CD14-positive monocyte (primary cell): ENCODE results near the gene PIEZO1. TPM values are rescaled to one million over a fixed set of nuclear protein-coding genes. Genes with fewer than 3 reads are reported as not detected.

Source experiments
- DNase-seq, 3 donors: peaks; one replicate each; pipeline ENCODE4 v3.0.0-alpha.2; 2011 to 2022
- H2AFZ ChIP-seq: 2 replicates; pipeline ENCODE4 v1.6.0; 2012; ENCODE audit warnings: mild to moderate bottlenecking, low read depth, low read length, inconsistent platforms; ENCODE audit not compliant: insufficient read depth, poor library complexity, severe bottlenecking
- H3K27ac ChIP-seq, 2 donors: 1 replicate in 1 of 2; 2 replicates in 1 of 2; pipeline ENCODE4 v1.5.1; 2012 to 2013; ENCODE audit warnings: low read length in 2 of 2, control low read depth in 1 of 2, inconsistent platforms in 1 of 2, low read depth in 1 of 2, mild to moderate bottlenecking in 1 of 2
- H3K27me3 ChIP-seq, 2 donors: one replicate each; pipeline versions ENCODE4 v1.6.0 to v1.6.1; 2011 to 2013; ENCODE audit warnings: low read length in 2 of 2; ENCODE audit not compliant: control insufficient read depth in 2 of 2, insufficient read depth in 2 of 2
- H3K36me3 ChIP-seq, 2 donors: replicated peaks in 1 of 2; 1 replicate in 1 of 2; 2 replicates in 1 of 2; pipeline versions ENCODE4 v1.5.1 to v1.6.1; 2012 to 2013; ENCODE audit warnings: low read length in 2 of 2, control low read depth in 1 of 2, inconsistent platforms in 1 of 2, mild to moderate bottlenecking in 1 of 2; ENCODE audit not compliant: insufficient read depth in 2 of 2, control insufficient read depth in 1 of 2
- H3K4me1 ChIP-seq, 2 donors: 1 replicate in 1 of 2; 2 replicates in 1 of 2; pipeline versions ENCODE4 v1.5.1 to v1.6.1; 2012 to 2013; ENCODE audit warnings: low read length in 2 of 2, control low read depth in 1 of 2, inconsistent platforms in 1 of 2, mild to moderate bottlenecking in 1 of 2, moderate library complexity in 1 of 2; ENCODE audit not compliant: insufficient read depth in 2 of 2, control insufficient read depth in 1 of 2
- H3K4me2 ChIP-seq: replicated peaks from 2 replicates; pipeline ENCODE3; 2012; ENCODE audit warnings: low read length, moderate library complexity, mild to moderate bottlenecking; ENCODE audit not compliant: poor library complexity, severe bottlenecking; ENCODE audit errors: extremely low read depth
- H3K4me3 ChIP-seq, 3 experiments: fragments of 200-600 bp in 1 of 3; sonication (generic) in 1 of 3; replicated peaks in 1 of 3; 1 replicate in 2 of 3; 2 replicates in 1 of 3; pipeline ENCODE4 v1.5.1; 2011 to 2013; ENCODE audit warnings: low read length in 3 of 3, mild to moderate bottlenecking in 3 of 3, control low read depth in 2 of 3, low read depth in 2 of 3, inconsistent platforms in 1 of 3, moderate library complexity in 1 of 3
- H3K79me2 ChIP-seq: 2 replicates; pipeline ENCODE4 v1.6.0; 2012; ENCODE audit warnings: mild to moderate bottlenecking, control low read depth, inconsistent platforms, low read length, moderate library complexity; ENCODE audit not compliant: insufficient read depth
- H3K9ac ChIP-seq: 2 replicates; pipeline ENCODE4 v1.6.0; 2017; ENCODE audit warnings: low read length, mild to moderate bottlenecking; ENCODE audit not compliant: insufficient read depth, poor library complexity, severe bottlenecking
- H3K9me3 ChIP-seq, 2 donors: replicated peaks in 1 of 2; 1 replicate in 1 of 2; 2 replicates in 1 of 2; pipeline versions ENCODE4 v1.5.1 to v1.6.1; 2012 to 2013; ENCODE audit warnings: low read length in 2 of 2, control low read depth in 1 of 2; ENCODE audit not compliant: control insufficient read depth in 1 of 2, insufficient read depth in 1 of 2
- H4K20me1 ChIP-seq: 2 replicates; pipeline ENCODE4 v1.6.0; 2012; ENCODE audit warnings: mild to moderate bottlenecking, low read length, control low read depth, moderate library complexity; ENCODE audit not compliant: insufficient read depth
- H3K27ac Mint-ChIP-seq, 7 donors: one replicate each; pipeline ENCODE4 v1.8.0; 2020; ENCODE audit warnings: mild to moderate bottlenecking in 7 of 7, mixed read lengths in 7 of 7, moderate library complexity in 6 of 7, inconsistent platforms in 2 of 7
- H3K27me3 Mint-ChIP-seq, 3 donors: one replicate each; pipeline ENCODE4 v1.8.0; 2021 to 2022; ENCODE audit warnings: low read depth in 3 of 3, mild to moderate bottlenecking in 3 of 3, mixed read lengths in 3 of 3, moderate library complexity in 3 of 3, inconsistent platforms in 1 of 3
- H3K36me3 Mint-ChIP-seq, 2 donors: one replicate each; pipeline ENCODE4 v1.8.0; 2020; ENCODE audit warnings: mixed read lengths in 2 of 2, inconsistent platforms in 1 of 2, mild to moderate bottlenecking in 1 of 2
- H3K4me1 Mint-ChIP-seq: one replicate; pipeline ENCODE4 v1.8.0; 2020; ENCODE audit warnings: mild to moderate bottlenecking, mixed read lengths
- H3K4me3 Mint-ChIP-seq, 2 donors: one replicate each; pipeline ENCODE4 v1.8.0; 2020; ENCODE audit warnings: mild to moderate bottlenecking in 2 of 2, mixed read lengths in 2 of 2, moderate library complexity in 1 of 2
- H3K9me3 Mint-ChIP-seq, 7 donors: one replicate each; pipeline ENCODE4 v1.8.0; 2020 to 2022; ENCODE audit warnings: mixed read lengths in 7 of 7, mild to moderate bottlenecking in 6 of 7, moderate library complexity in 6 of 7, inconsistent platforms in 2 of 7
- WGBS: methylation state at CpG from one replicate; pipeline ENCODE4 v1.1.5; 2013; ENCODE audit warnings: missing lambda C conversion rate; ENCODE audit not compliant: insufficient coverage; 5-methylcytosine and 5-hydroxymethylcytosine counted together
- intact Hi-C, 2 donors: fragments of 100-400 bp; cut with micrococcal nuclease; formaldehyde crosslinking; loops; one replicate each; pipeline versions ENCODE4 v1.15.0 to v1.15.1; 2023
- polyA plus RNA-seq, 3 donors: library from polyadenylated mRNA; depleted of rRNA in 1 of 3; unstranded in 2 of 3; stranded (reverse) in 1 of 3; fragments of 300-500 nt in 2 of 3; fragments of >200 nt in 1 of 3; fragmentation: Illumina TruSeq in 2 of 3; gene quantifications; 1 replicate in 2 of 3; 2 replicates in 1 of 3; pipeline ENCODE4 v1.2.3, GENCODE V29; 2012 to 2021
- TF ChIP-seq, protein P1 (sequence below): fragments of 200-600 bp; IDR thresholded peaks from one replicate; pipeline ENCODE4 v1.8.0; 2022; ENCODE audit warnings: antibody characterized with exemption, mild to moderate bottlenecking

Gene PIEZO1
- polyA plus RNA-seq, 3 donors, result 10.2 to 405 (median 15.0) TPM

DNA sequence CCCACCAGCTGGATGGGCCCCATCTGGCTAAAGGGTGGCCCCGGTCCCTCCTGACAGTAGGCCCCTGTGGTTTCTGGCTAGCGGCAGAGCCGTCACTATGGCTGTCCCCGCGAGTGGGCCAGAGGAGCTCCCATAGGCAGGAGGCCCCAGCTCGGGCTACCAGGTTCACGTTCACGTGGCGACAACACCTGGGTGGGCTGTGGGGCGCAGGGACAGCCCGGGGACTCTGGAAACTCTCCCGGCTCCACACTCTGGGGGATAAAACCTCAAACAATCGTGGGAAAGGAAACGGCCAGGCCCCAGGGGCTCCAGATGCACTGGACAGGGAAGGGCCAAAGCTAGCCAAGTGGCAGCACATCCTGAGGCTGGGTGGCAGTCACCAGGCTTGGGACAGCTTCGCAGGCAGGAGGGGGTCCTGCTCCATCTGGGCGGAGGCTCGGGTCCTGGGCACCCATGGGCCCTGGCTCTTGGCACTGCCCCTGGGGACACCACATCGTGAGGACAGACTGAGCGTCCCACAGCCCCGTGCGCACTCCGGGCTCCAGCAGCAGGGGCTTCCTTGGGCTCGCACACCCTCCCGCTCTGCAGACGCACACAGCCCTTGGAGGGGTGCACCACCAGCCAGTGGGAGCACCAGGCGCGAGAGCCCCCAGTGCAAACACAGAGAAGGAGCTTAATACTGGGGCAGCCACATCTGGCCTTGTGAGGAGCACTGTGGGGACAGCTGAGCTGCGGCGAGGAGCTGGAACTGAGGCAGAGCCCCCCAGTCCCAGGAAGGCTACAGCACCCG lies 83.2 kb downstream of the PIEZO1 start:
- DNase-seq, result no peak
- H4K20me1 ChIP-seq, result peaks cover 52% of the 10 kb centered on the region
- peaks cover 57% of the 10 kb centered on the region for H3K4me1 Mint-ChIP-seq
- no peak overlapping the region for H2AFZ ChIP-seq
- H3K9ac ChIP-seq, result peak overlapping the region; percentile 79
- peaks cover 65 to 71% of the 10 kb centered on the region in 2 donors for H3K4me1 ChIP-seq
- peaks cover 0 to 4% (median 2%) of the 10 kb centered on the region in 3 donors for H3K27me3 Mint-ChIP-seq
- peak overlapping the region; percentile 83 for H3K4me2 ChIP-seq
- H3K27me3 ChIP-seq, result no peaks in the 10 kb centered on the region
- peak overlapping the region; percentile 84 to 88 for H3K27ac ChIP-seq
- H3K4me3 ChIP-seq, result peak overlapping the region; percentile 2 to 96 (median 93)
- no peaks in the 10 kb centered on the region for H3K9me3 ChIP-seq
- TF ChIP-seq, protein P1, sequence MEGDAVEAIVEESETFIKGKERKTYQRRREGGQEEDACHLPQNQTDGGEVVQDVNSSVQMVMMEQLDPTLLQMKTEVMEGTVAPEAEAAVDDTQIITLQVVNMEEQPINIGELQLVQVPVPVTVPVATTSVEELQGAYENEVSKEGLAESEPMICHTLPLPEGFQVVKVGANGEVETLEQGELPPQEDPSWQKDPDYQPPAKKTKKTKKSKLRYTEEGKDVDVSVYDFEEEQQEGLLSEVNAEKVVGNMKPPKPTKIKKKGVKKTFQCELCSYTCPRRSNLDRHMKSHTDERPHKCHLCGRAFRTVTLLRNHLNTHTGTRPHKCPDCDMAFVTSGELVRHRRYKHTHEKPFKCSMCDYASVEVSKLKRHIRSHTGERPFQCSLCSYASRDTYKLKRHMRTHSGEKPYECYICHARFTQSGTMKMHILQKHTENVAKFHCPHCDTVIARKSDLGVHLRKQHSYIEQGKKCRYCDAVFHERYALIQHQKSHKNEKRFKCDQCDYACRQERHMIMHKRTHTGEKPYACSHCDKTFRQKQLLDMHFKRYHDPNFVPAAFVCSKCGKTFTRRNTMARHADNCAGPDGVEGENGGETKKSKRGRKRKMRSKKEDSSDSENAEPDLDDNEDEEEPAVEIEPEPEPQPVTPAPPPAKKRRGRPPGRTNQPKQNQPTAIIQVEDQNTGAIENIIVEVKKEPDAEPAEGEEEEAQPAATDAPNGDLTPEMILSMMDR, result no peak
- H3K36me3 ChIP-seq, result peaks cover 38% of the 10 kb centered on the region in 2 donors
- WGBS, result 34% methylated on average over 27 of the region's 30 CpGs
- peak overlapping the region; percentile 91 to 99 (median 98) for H3K27ac Mint-ChIP-seq
- peaks cover 92% of the 10 kb centered on the region for H3K79me2 ChIP-seq
- peaks cover 38 to 55% of the 10 kb centered on the region in 2 donors for H3K36me3 Mint-ChIP-seq
- H3K9me3 Mint-ChIP-seq, result no peaks in the 10 kb centered on the region
- H3K4me3 Mint-ChIP-seq, result peak overlapping the region; percentile 99
- intact Hi-C loops, result loop anchor here (1.0 to 10.0 kb wide), 5 partner anchors 15 to 747 kb away; partner anchors contain the start of genes MVD (in 2 of the 2), BANP (in 1 of the 2) and SNAI3 (in 1 of the 2)

DNA sequence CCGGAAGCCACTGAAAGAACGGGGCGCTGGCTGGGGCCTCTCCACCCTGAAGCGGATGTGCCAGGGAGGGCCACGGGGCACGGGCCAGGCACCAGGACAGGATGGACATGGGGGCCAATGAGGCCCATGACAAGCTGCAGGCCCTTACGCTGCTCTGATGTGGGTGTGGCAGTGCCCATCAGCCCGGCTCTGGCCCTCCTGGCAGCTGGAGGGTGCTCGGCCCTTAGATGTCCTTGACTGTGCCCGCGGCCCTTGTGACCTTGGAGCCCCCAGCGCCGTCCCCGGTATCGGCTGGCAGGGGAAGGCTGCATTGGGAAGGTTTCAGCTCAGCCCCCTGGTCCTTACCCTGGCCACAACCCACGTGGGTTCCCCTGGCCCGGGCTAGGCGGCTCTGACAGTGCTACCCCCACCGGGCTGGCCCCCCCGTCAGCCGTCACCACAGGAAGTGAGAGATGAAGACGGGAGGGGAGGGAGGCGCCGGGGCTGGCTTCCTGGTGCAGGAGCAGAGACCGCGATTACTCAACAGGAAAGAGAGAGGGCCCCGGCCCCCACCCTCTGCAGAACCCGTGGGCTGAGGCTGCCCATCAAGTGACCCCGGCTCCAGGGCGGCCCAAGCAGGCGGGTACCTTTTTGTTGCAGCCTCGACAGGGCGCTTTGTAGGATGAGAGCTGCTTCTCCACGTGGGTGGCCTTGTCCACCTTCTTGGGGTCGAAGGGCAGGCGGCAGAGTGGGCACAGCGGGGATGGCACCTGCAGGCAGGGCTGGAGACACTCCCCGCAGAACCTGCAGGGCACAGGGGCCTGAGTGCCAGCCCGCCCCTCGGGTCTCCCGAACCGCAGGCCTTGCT lies 84.2 kb downstream of the PIEZO1 start:
- Mint-ChIP-seq H3K9me3 (no peaks in the 10 kb centered on the region), H3K27ac (peak overlapping the region; percentile 91 to 99 (median 98)), H3K36me3 (peaks cover 46 to 64% of the 10 kb centered on the region in 2 donors), H3K4me3 (peak overlapping the region; percentile 65 to 99), H3K27me3 (peaks cover 0 to 4% (median 2%) of the 10 kb centered on the region in 3 donors), H3K4me1 (peaks cover 57% of the 10 kb centered on the region)
- Histone ChIP-seq H3K27ac (peak overlapping the region; percentile 84 to 88), H3K79me2 (peaks cover 84% of the 10 kb centered on the region), H3K9me3 (no peaks in the 10 kb centered on the region), H3K4me3 (peak overlapping the region; percentile 2 to 96 (median 93)), H3K36me3 (peaks cover 47% of the 10 kb centered on the region in 2 donors), H3K4me2 (peak overlapping the region; percentile 83), H3K4me1 (peaks cover 62 to 67% of the 10 kb centered on the region in 2 donors), H3K9ac (peak overlapping the region; percentile 79), H4K20me1 (peaks cover 61% of the 10 kb centered on the region), H3K27me3 (no peaks in the 10 kb centered on the region), H2AFZ (no peak overlapping the region)
- TF ChIP-seq, protein P1, result no peak
- DNase-seq, result peak; percentile 97 to 98 (median 98)
- WGBS, result under 1% methylated on average over 37 of the region's 42 CpGs
- intact Hi-C loops, result loop anchor here (1.0 to 10.0 kb wide), 5 partner anchors 14 to 746 kb away; partner anchors contain the start of genes MVD (in 2 of the 2), BANP (in 1 of the 2) and SNAI3 (in 1 of the 2)
